DOHH2 (cell line): ENCODE results near the gene PUS7.
"Not testable (repeated sequence)": the region's sequence is repeated elsewhere in the genome, so short reads cannot be mapped to it uniquely, and the experiment has no call there.

Source experiments
- H3F3A ChIP-seq: fragments of 200-600 bp; sonication (generic), shearing (Covaris generic); 2 replicates; pipeline ENCODE4 v1.6.0; 2016; ENCODE audit warnings: antibody characterized with exemption, mild to moderate bottlenecking; ENCODE audit not compliant: control insufficient read depth, insufficient read depth
- H3K27ac ChIP-seq: fragments of 200-600 bp; sonication (generic); 2 replicates; pipeline ENCODE4 v1.5.1; 2014; ENCODE audit warnings: low read depth, mild to moderate bottlenecking, low read length, moderate library complexity
- H3K27me3 ChIP-seq: fragments of 200-600 bp; sonication (generic); 2 replicates; pipeline ENCODE4 v1.6.1; 2014; ENCODE audit warnings: mild to moderate bottlenecking, low read length, mixed read lengths; ENCODE audit not compliant: control insufficient read depth
- H3K36me3 ChIP-seq: fragments of 200-600 bp; sonication (generic); 2 replicates; pipeline ENCODE4 v1.6.1; 2014; ENCODE audit warnings: mild to moderate bottlenecking, low read length, moderate library complexity, mixed read lengths; ENCODE audit not compliant: control insufficient read depth
- H3K4me1 ChIP-seq: fragments of 200-600 bp; sonication (generic); 2 replicates; pipeline ENCODE4 v1.6.1; 2014; ENCODE audit warnings: mild to moderate bottlenecking, low read length, mixed read lengths; ENCODE audit not compliant: control insufficient read depth
- H3K4me2 ChIP-seq: fragments of 200-600 bp; sonication (generic); 2 replicates; pipeline ENCODE4 v1.6.0; 2014; ENCODE audit warnings: mild to moderate bottlenecking, low read length, moderate library complexity
- H3K4me3 ChIP-seq: fragments of 200-600 bp; sonication (generic); 2 replicates; pipeline ENCODE4 v1.5.1; 2014; ENCODE audit warnings: mild to moderate bottlenecking, low read length, mixed read lengths
- H3K79me2 ChIP-seq: fragments of 200-600 bp; sonication (generic); 2 replicates; pipeline ENCODE4 v1.6.1; 2014; ENCODE audit warnings: mild to moderate bottlenecking, low read length, mixed read lengths; ENCODE audit not compliant: control insufficient read depth
- H3K9me2 ChIP-seq: fragments of 200-600 bp; sonication (generic); replicated peaks from 2 replicates; pipeline ENCODE4 v1.6.1; 2014; ENCODE audit warnings: mild to moderate bottlenecking, low read length, mixed read lengths; ENCODE audit not compliant: control insufficient read depth
- H3K9me3 ChIP-seq: fragments of 200-600 bp; sonication (generic); 2 replicates; pipeline ENCODE4 v1.6.1; 2014; ENCODE audit warnings: antibody characterized with exemption, low read length, mixed read lengths; ENCODE audit not compliant: control insufficient read depth, insufficient read depth
- H4K20me1 ChIP-seq: fragments of 200-600 bp; sonication (generic); 2 replicates; pipeline ENCODE4 v1.6.0; 2014; ENCODE audit warnings: low read depth, mild to moderate bottlenecking, antibody characterized with exemption, low read length, moderate library complexity; ENCODE audit not compliant: control insufficient read depth, insufficient read depth
- EZH2phosphoT487 ChIP-seq: fragments of 200-600 bp; sonication (generic); IDR thresholded peaks from 2 replicates; pipeline ENCODE4 v1.6.1; 2017; ENCODE audit warnings: borderline replicate concordance, mild to moderate bottlenecking, antibody characterized with exemption, low read length, moderate library complexity, mixed read lengths
- TF ChIP-seq, protein P1 (sequence below): fragments of 200-600 bp; sonication (generic); IDR thresholded peaks from one replicate; pipeline ENCODE4 v1.5.1; 2014; ENCODE audit warnings: antibody characterized with exemption, mild to moderate bottlenecking, low read depth, low read length; ENCODE audit not compliant: poor library complexity, severe bottlenecking

Gene PUS7

DNA sequence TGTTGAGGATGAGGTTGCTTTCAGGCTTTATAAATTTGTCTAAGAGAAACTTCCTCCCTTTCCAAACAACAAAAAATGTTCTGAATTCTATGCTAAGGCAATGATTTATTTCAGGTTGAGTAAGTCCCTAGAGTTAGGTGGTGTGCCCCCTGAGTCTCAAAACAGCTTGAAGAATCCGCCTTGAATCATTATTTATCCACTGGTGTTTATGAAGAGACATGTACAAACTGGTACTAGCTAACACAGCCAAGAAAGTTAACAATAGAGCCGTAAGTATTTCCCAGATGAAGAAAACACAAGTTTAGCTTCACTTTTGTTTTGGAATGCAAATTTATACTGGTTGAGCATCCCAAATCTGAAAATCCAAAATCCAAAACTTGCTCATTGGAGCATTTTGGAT, 67.2 kb downstream of the PUS7 start:
- Histone ChIP-seq H3F3A (peaks cover 19% of the 10 kb centered on the region), H3K27me3 (no peaks in the 10 kb centered on the region), H3K79me2 (no peaks in the 10 kb centered on the region), H3K4me2 (no peak overlapping the region), H3K36me3 (peaks cover 20% of the 10 kb centered on the region), H3K4me3 (no peak overlapping the region), H4K20me1 (no peaks in the 10 kb centered on the region), H3K9me3 (no peaks in the 10 kb centered on the region), H3K27ac (no peak overlapping the region), H3K4me1 (peaks cover 13% of the 10 kb centered on the region), H3K9me2 (no peaks in the 10 kb centered on the region)
- TF ChIP-seq, protein P1, sequence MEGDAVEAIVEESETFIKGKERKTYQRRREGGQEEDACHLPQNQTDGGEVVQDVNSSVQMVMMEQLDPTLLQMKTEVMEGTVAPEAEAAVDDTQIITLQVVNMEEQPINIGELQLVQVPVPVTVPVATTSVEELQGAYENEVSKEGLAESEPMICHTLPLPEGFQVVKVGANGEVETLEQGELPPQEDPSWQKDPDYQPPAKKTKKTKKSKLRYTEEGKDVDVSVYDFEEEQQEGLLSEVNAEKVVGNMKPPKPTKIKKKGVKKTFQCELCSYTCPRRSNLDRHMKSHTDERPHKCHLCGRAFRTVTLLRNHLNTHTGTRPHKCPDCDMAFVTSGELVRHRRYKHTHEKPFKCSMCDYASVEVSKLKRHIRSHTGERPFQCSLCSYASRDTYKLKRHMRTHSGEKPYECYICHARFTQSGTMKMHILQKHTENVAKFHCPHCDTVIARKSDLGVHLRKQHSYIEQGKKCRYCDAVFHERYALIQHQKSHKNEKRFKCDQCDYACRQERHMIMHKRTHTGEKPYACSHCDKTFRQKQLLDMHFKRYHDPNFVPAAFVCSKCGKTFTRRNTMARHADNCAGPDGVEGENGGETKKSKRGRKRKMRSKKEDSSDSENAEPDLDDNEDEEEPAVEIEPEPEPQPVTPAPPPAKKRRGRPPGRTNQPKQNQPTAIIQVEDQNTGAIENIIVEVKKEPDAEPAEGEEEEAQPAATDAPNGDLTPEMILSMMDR, result no peak
- no peak for TF ChIP-seq EZH2phosphoT487

DNA sequence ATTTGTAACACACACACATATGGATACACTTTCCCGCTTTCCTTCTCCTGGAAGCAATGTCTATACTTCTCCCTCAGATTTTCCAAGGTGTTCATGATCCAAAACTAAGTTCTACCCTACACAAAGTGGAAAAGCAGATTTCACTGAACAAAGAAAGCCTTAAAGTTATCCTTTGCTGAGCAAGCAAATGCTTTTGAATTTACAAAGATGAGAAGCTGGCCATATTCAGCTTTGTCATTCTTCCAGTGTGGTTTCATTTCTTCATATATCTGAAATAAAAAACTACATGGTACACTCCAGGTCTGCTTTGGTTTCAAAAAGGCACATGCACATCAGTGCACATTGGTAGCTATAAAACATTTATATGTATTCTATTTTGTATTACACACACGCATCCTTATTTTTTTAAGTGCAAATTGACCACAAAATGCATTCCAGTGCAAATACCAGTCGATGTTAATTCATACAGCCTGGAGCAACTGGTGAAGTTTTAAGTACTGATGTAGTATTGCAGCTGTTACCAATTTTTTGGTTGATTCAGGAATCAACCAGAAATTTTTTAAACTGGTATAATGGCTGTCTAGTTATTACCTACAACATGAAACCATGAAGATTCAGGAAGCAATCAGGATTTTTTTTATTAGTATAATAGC, 67.8 kb downstream of the PUS7 start:
- Histone ChIP-seq H4K20me1 (no peaks in the 10 kb centered on the region), H3K79me2 (no peaks in the 10 kb centered on the region), H3K4me2 (no peak overlapping the region), H3K4me3 (no peak overlapping the region), H3K27ac (no peak overlapping the region), H3K9me3 (no peaks in the 10 kb centered on the region), H3K9me2 (no peaks in the 10 kb centered on the region), H3F3A (peaks cover 19% of the 10 kb centered on the region), H3K27me3 (no peaks in the 10 kb centered on the region), H3K4me1 (peaks cover 19% of the 10 kb centered on the region), H3K36me3 (peaks cover 20% of the 10 kb centered on the region)
- no peak for TF ChIP-seq EZH2phosphoT487
- TF ChIP-seq, protein P1, result no peak

DNA sequence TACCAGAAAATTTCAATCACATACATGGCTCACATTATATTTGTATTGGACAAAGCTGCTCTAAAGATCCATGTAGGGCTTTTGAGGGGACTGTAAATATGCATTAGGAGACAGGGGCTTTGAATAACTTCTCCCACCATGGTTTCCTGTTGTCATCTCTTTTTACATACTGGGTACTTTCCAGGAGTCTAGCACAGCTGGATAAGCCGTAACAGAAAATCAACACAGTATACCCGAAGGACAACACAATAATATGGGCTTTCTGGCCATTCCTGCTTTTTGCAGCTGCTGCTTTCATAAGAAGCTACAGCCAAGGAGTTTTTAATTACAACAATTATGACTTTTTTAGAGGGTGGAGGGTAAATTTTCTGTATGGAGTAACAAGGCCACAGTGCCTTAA, 70.0 kb downstream of the PUS7 start:
- H3K36me3 ChIP-seq, result peaks cover 8% of the 10 kb centered on the region
- H3K9me3 ChIP-seq, result no peaks in the 10 kb centered on the region
- TF ChIP-seq, protein P1, result no peak
- TF ChIP-seq EZH2phosphoT487, result no peak
- H3K27ac ChIP-seq, result no peak overlapping the region
- no peaks in the 10 kb centered on the region for H3K79me2 ChIP-seq
- H3K4me1 ChIP-seq, result peaks cover 37% of the 10 kb centered on the region
- H3K4me3 ChIP-seq, result no peak overlapping the region
- H3K4me2 ChIP-seq, result peak overlapping the region; percentile 31
- H3K27me3 ChIP-seq, result no peaks in the 10 kb centered on the region
- H3F3A ChIP-seq, result peaks cover 14% of the 10 kb centered on the region
- no peaks in the 10 kb centered on the region for H4K20me1 ChIP-seq
- H3K9me2 ChIP-seq, result no peaks in the 10 kb centered on the region

DNA sequence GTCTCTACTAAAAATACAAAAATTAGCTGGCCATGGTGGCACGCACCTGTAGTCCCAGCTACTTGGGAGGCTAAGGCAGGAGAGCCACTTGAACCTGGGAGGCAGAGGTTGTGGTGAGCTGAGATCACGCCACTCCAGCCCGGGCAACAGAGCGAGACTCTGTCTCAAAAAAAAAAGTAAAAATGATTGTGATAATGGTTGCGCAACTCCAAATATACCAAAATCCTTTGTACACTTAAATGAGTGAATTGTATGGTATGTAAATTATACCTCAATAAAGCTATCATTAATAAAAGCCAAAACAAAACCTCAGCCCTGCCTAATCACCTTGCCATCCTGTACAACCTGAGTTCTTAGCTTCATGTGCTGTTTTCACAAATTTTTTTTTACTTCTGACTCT, 71.2 kb downstream of the PUS7 start:
- not testable (repeated sequence) for H3K9me2 ChIP-seq, H3K27me3 ChIP-seq, H4K20me1 ChIP-seq, H3K9me3 ChIP-seq, H3K27ac ChIP-seq, H3K4me2 ChIP-seq, H3K4me3 ChIP-seq, H3K36me3 ChIP-seq, H3K79me2 ChIP-seq
- Histone ChIP-seq H3F3A (peaks cover 14% of the 10 kb centered on the region), H3K4me1 (peaks cover 45% of the 10 kb centered on the region)
